GM12873 (cell line): ENCODE data around the gene IAH1.

Experiments used
- TF ChIP-seq, protein P1 (sequence below): IDR thresholded peaks from 2 replicates; pipeline ENCODE4 v1.5.1; 2012; ENCODE audit warnings: low read depth, mild to moderate bottlenecking, moderate library complexity, low read length, control low read depth; ENCODE audit not compliant: insufficient read depth; ENCODE audit errors: missing control alignments

The IAH1 gene

DNA sequence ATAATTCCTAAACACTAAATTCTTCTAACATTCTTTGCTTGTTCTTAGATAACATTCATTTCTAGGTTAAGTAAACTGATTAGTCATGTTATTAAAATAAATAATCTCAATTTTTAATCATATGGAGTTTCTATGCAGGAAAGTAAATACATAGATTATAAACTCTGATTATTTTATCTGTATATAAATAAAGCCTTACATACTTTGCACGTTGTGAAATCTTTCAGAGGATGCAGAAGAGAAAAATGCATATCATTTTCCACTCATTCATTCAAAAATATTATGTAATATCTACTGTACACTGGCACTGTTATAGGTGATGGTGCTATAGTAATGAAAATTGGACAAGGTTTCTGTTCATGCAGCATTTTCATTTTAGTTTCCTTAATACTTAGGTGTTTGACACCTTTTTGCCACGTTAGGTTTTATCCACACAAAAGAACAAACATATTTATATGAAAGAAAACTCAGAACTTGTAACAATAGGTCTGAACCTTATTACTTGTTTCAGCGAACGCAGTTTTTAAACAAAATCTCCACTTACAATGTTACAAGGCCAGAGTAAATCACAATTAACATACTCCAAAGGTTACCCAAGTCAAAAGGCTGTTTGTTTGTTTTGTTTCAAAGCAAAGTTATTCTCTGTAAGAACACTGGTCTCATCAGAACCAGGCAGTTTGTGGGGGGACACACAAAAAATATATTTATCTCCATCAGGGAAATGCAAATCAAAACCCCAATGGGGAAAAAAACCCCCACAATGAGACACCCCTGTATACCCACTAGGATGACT, 53.8 kb downstream of the IAH1 start:
- TF ChIP-seq, protein P1, sequence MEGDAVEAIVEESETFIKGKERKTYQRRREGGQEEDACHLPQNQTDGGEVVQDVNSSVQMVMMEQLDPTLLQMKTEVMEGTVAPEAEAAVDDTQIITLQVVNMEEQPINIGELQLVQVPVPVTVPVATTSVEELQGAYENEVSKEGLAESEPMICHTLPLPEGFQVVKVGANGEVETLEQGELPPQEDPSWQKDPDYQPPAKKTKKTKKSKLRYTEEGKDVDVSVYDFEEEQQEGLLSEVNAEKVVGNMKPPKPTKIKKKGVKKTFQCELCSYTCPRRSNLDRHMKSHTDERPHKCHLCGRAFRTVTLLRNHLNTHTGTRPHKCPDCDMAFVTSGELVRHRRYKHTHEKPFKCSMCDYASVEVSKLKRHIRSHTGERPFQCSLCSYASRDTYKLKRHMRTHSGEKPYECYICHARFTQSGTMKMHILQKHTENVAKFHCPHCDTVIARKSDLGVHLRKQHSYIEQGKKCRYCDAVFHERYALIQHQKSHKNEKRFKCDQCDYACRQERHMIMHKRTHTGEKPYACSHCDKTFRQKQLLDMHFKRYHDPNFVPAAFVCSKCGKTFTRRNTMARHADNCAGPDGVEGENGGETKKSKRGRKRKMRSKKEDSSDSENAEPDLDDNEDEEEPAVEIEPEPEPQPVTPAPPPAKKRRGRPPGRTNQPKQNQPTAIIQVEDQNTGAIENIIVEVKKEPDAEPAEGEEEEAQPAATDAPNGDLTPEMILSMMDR = no peak

DNA sequence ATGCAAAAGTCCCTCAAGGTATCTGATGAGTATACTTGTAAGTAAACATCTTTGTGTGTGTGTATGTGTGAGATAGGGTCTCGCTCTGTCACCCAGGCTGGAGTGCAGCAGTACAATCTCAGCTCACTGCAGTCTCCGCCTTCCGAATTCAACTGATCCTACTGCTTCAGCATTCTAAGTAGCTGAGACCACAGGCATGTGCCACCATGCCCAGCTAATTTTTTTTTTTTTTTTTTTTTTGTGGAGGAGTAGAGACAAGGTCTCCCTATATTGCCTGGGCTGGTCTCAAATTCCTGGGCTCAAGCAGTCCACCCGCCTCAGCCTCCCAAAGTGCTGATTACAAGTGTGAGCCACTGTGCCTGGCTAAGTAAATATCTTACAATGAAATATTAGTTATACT, 58.1 kb downstream of the IAH1 start:
- TF ChIP-seq, protein P1 = no peak

DNA sequence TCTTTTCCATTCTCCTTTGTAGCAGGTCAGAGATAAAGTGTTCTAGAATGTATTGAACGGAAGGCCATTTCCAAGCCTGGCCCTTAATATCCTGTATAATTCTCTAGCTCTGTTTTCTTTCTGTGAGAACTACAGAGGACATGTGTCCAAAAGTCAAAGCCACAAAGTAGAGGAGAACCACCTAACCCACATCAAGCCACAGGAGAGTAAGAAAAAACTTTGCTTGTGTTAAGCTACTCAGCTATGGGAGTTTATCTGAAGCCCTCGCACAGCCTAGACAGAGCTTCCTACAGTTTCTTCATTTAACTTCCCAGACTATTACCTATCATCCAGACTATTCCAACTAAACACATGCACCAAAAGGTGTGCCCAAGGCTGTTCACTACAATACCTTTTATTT, 59.3 kb downstream of the IAH1 start:
- TF ChIP-seq, protein P1 = no peak

- TF ChIP-seq, protein P1 = no peak
Measured at GRCh38 chr2:9535177-9535576, 60.8 kb downstream of the IAH1 start.

- TF ChIP-seq, protein P1 = no peak
Measured at GRCh38 chr2:9536504-9536903, 62.2 kb downstream of the IAH1 start.

- TF ChIP-seq, protein P1 = no peak
Measured at GRCh38 chr2:9538000-9538507, 63.7 kb downstream of the IAH1 start.
